Common myeloid progenitor, CD34-positive (primary cell): ENCODE results near the gene RPRD1B.

Source experiments
- CTCF ChIA-PET: fragments of 350-600 bp; sonication (Branson Sonifier 250); formaldehyde crosslinking; loops from one replicate; lab custom pipeline; 2021; ENCODE audit warnings: antibody characterized with exemption; lab: Charles Lee
- POLR2A ChIA-PET: fragments of 350-600 bp; sonication (Branson Sonifier 250); formaldehyde crosslinking; loops from one replicate; lab custom pipeline; 2021; ENCODE audit warnings: antibody characterized with exemption; lab: Charles Lee
- DNase-seq, 3 donors: peaks; one replicate each; pipeline versions ENCODE4 v3.0.0 to v3.0.0-alpha.2; 2013
- H3K27ac ChIP-seq, 2 experiments: 1 replicate in 1 of 2; 2 replicates in 1 of 2; pipeline ENCODE4 v1.7.0; 2013; ENCODE audit warnings: inconsistent platforms in 2 of 2, low read length in 2 of 2, mild to moderate bottlenecking in 2 of 2, low read depth in 1 of 2, moderate library complexity in 1 of 2; ENCODE audit not compliant: severe bottlenecking in 2 of 2, insufficient read depth in 1 of 2, poor library complexity in 1 of 2
- H3K27me3 ChIP-seq, 5 experiments: replicated peaks in 2 of 5; 1 replicate in 3 of 5; 2 replicates in 2 of 5; pipeline versions ENCODE4 v1.6.1 to v1.7.0; 2013; ENCODE audit warnings: low read length in 4 of 5, mild to moderate bottlenecking in 2 of 5, moderate library complexity in 2 of 5, inconsistent platforms in 1 of 5; ENCODE audit not compliant: insufficient read depth in 5 of 5, control insufficient read depth in 4 of 5
- H3K36me3 ChIP-seq, 4 experiments: 1 replicate in 2 of 4; 2 replicates in 2 of 4; pipeline versions ENCODE4 v1.6.1 to v1.7.0; 2013; ENCODE audit warnings: low read length in 3 of 4, control low read depth in 1 of 4, mild to moderate bottlenecking in 1 of 4; ENCODE audit not compliant: control insufficient read depth in 4 of 4, insufficient read depth in 4 of 4
- H3K4me1 ChIP-seq, 4 experiments: 1 replicate in 3 of 4; 2 replicates in 1 of 4; pipeline versions ENCODE4 v1.6.1 to v1.7.1; 2013; ENCODE audit warnings: low read length in 3 of 4, mild to moderate bottlenecking in 3 of 4, control low read depth in 1 of 4, inconsistent platforms in 1 of 4, moderate library complexity in 1 of 4; ENCODE audit not compliant: control insufficient read depth in 4 of 4, insufficient read depth in 4 of 4; ENCODE audit errors: control extremely low read depth in 1 of 4
- H3K4me3 ChIP-seq, 7 experiments: 1 replicate in 4 of 7; 2 replicates in 3 of 7; pipeline versions ENCODE4 v1.5.1 to v1.7.0; 2013; ENCODE audit warnings: mild to moderate bottlenecking in 7 of 7, low read length in 6 of 7, moderate library complexity in 6 of 7, inconsistent platforms in 2 of 7, low read depth in 2 of 7, control low read depth in 1 of 7; ENCODE audit not compliant: insufficient read depth in 4 of 7, control insufficient read depth in 1 of 7; ENCODE audit errors: extremely low read depth in 1 of 7
- H3K9me3 ChIP-seq, 5 experiments: 1 replicate in 4 of 5; 2 replicates in 1 of 5; pipeline versions ENCODE4 v1.6.1 to v1.7.1; 2013; ENCODE audit warnings: low read length in 4 of 5, mild to moderate bottlenecking in 2 of 5, inconsistent platforms in 1 of 5, low read depth in 1 of 5, moderate library complexity in 1 of 5; ENCODE audit not compliant: control insufficient read depth in 4 of 5, insufficient read depth in 2 of 5; ENCODE audit errors: control extremely low read depth in 1 of 5
- WGBS: methylation state at CpG from one replicate; pipeline ENCODE4 v1.1.5; 2013; ENCODE audit not compliant: insufficient coverage; 5-methylcytosine and 5-hydroxymethylcytosine counted together

The RPRD1B gene

DNA sequence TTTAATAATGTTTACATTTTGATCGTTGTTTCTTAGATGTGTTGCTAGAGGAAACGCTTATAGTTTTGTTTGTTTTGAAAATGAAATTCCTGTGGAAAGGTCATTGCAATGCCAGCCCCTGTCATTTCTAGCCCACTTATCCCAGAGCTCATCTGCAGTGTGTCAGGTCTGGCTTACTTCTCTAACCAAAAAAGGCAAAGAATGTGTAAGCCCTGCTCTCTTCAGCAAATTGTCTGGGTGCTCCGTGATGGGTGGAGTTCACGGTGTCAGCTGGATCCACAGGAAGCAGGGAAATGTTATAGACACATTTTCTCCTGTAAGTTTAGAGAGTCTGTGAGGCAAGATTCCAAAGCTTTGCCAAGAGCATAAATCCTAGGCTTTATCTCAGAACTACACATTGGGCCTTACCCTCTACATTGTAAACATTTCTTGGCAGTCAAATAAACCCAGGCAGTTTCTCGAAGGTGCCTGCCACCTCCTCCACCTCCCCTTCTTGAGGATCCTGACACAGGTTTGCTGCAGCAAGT lies 50.9 kb downstream of the RPRD1B start:
- H3K4me1 ChIP-seq: no peaks in the 10 kb centered on the region
- no peak overlapping the region for H3K4me3 ChIP-seq
- H3K27me3 ChIP-seq: no peaks in the 10 kb centered on the region
- H3K27ac ChIP-seq: peak overlapping the region in 1 of 2 experiments; percentile 54
- CTCF ChIA-PET: interaction anchor here (1.5 to 4.3 kb wide), 2 partner anchors 10 to 27 kb away, joined by 4 to 21 read pairs; no protein-coding TSS in a partner anchor
- H3K36me3 ChIP-seq: peaks cover 15 to 70% (median 40%) of the 10 kb centered on the region in 4 experiments
- POLR2A ChIA-PET: no interaction called here
- no peaks in the 10 kb centered on the region for H3K9me3 ChIP-seq
- WGBS: 62% methylated on average over 4 of the region's 5 CpGs
- DNase-seq: peak in 1 of 3 donors; percentile 3

GRCh38 chr20:38085026-38085425 lies 51.5 kb downstream of the RPRD1B start:
- no peaks in the 10 kb centered on the region for H3K9me3 ChIP-seq
- H3K36me3 ChIP-seq: peaks cover 16 to 72% (median 46%) of the 10 kb centered on the region in 4 experiments
- ChIA-PET POLR2A (no interaction called here), CTCF (interaction anchor here (1.5 to 4.3 kb wide), 2 partner anchors 11 to 28 kb away, joined by 4 to 21 read pairs; no protein-coding TSS in a partner anchor)
- DNase-seq: no peak
- WGBS: 86% methylated on average over 9 of the region's 10 CpGs
- H3K27ac ChIP-seq: no peak overlapping the region
- no peaks in the 10 kb centered on the region for H3K27me3 ChIP-seq
- H3K4me1 ChIP-seq: no peaks in the 10 kb centered on the region
- no peak overlapping the region for H3K4me3 ChIP-seq

DNA sequence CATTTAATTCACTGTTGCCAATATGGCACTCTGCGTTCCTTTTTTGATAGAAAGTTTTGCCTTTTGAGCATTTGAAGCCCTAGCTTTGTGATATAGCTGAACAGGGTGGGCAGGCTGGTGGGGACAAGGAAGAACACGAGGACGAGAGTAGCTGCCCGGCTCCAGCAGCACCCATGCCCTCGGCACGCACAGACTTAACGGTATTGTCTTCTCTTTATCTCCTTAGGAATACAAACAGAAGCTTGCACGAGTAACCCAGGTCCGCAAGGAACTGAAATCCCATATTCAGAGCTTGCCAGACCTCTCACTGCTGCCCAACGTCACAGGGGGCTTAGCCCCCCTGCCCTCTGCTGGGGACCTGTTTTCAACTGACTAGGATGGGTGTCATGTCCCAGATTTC lies 56.0 kb downstream of the RPRD1B start:
- H3K4me1 ChIP-seq: peaks cover 0 to 9% (median 2%) of the 10 kb centered on the region in 4 experiments
- no peak overlapping the region for H3K27ac ChIP-seq
- H3K9me3 ChIP-seq: no peaks in the 10 kb centered on the region
- 91% methylated on average over 10 of the region's 10 CpGs for WGBS
- POLR2A ChIA-PET: no interaction called here
- CTCF ChIA-PET: interaction anchor here (1.6 to 4.4 kb wide), 2 partner anchors 16 to 132 kb away, joined by 4 to 12 read pairs; no protein-coding TSS in a partner anchor
- DNase-seq: no peak
- no peaks in the 10 kb centered on the region for H3K27me3 ChIP-seq
- peaks cover 9 to 66% (median 51%) of the 10 kb centered on the region in 4 experiments for H3K36me3 ChIP-seq
- H3K4me3 ChIP-seq: no peak overlapping the region

DNA sequence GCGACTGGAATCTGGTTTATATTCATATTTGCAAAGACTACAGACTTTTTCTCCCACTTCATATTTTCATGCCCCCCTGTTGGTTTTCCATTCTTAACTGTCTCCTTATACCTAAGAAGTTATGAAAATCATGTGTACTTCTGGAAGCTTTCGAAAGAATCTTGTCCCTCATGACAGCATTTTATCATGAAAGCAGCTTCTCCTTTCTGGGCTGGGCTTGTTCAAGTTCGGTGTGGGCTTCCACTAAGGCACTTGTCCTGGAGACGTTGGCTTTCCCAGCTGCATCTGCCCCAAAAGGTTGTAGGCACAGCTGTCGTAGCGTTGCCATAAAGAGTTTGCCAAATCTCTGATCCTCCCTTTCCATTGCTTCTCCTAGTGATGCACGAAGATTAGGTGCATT lies 56.5 kb downstream of the RPRD1B start:
- Histone ChIP-seq H3K4me1 (peaks cover 0 to 15% (median 6%) of the 10 kb centered on the region in 4 experiments), H3K27ac (no peak overlapping the region), H3K4me3 (no peak overlapping the region), H3K9me3 (no peaks in the 10 kb centered on the region), H3K27me3 (no peaks in the 10 kb centered on the region), H3K36me3 (peaks cover 7 to 60% (median 49%) of the 10 kb centered on the region in 4 experiments)
- WGBS: 97% methylated on average over 7 of the region's 7 CpGs
- DNase-seq: no peak
- POLR2A ChIA-PET: no interaction called here
- CTCF ChIA-PET: interaction anchor here (0.9 to 4.4 kb wide), 3 partner anchors 17 to 132 kb away, joined by 3 to 12 read pairs (median 4); no protein-coding TSS in a partner anchor

- Histone ChIP-seq H3K9me3 (no peaks in the 10 kb centered on the region), H3K27ac (peak overlapping the region in 1 of 2 experiments; percentile 32), H3K27me3 (no peaks in the 10 kb centered on the region), H3K36me3 (peaks cover 5 to 52% (median 39%) of the 10 kb centered on the region in 4 experiments), H3K4me3 (no peak overlapping the region), H3K4me1 (peaks cover 2 to 25% (median 6%) of the 10 kb centered on the region in 4 experiments)
- ChIA-PET POLR2A (no interaction called here), CTCF (interaction anchor here (1.0 to 4.4 kb wide), 4 partner anchors 12 to 130 kb away, joined by 3 to 12 read pairs (median 4); no protein-coding TSS in a partner anchor)
- 92% methylated on average over 2 of the region's 6 CpGs for WGBS
- no peak for DNase-seq
Observed at GRCh38 chr20:38091441-38092216, 58.1 kb downstream of the RPRD1B start.

DNA sequence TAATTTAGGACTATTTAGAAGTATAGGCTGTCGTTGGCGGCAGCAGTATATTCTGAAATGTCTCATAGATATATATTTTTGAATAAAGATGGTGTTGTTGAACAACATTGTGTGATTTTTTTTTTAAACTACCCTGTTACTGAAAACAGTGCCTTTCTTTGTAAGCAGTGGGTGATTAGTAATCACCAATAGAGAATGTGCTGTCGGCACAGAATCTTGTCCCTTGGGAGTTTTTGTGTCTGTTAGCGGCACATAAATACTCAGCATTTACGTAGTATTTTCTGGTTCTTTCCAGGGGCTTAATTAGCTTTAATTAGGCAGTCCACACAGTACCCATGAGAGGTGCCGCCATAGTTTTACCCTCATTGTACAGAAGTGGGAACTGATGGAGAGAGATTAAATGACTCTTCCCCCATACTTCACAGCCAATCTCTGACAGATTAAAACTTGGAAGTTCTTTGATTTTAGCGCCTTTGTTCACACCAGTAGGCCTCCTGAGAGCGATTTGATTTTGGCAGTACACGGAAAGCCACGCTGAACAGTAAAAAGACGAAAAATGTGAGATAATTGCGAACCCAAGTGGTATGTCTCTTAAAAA lies 58.8 kb downstream of the RPRD1B start:
- Histone ChIP-seq H3K9me3 (no peaks in the 10 kb centered on the region), H3K4me3 (no peak overlapping the region), H3K4me1 (peaks cover 2 to 25% (median 6%) of the 10 kb centered on the region in 4 experiments), H3K27me3 (no peaks in the 10 kb centered on the region), H3K36me3 (peaks cover 5 to 47% (median 35%) of the 10 kb centered on the region in 4 experiments), H3K27ac (peak overlapping the region in 1 of 2 experiments; percentile 32)
- DNase-seq: no peak
- POLR2A ChIA-PET: no interaction called here
- CTCF ChIA-PET: interaction anchor here (1.0 to 1.5 kb wide), 2 partner anchors 12 to 19 kb away, joined by 3 to 4 read pairs; no protein-coding TSS in a partner anchor
- 96% methylated on average over 10 of the region's 12 CpGs for WGBS
